Loucy (cell line): Measurements from ENCODE around the gene TAF11L8.
"Not testable (repeated sequence)": the region's sequence is repeated elsewhere in the genome, so short reads cannot be mapped to it uniquely, and the experiment has no call there.

Source experiments
- H2AFZ ChIP-seq: fragments of 200-600 bp; sonication (generic); 2 replicates; pipeline ENCODE4 v1.6.0; 2016; ENCODE audit warnings: antibody characterized with exemption, mild to moderate bottlenecking, low read length, moderate library complexity
- H3F3A ChIP-seq: fragments of 200-600 bp; 2 replicates; pipeline ENCODE4 v1.6.0; 2016; ENCODE audit warnings: antibody characterized with exemption, low read depth, mild to moderate bottlenecking
- H3K27me3 ChIP-seq: fragments of 200-600 bp; sonication (generic); 2 replicates; pipeline ENCODE4 v1.6.1; 2014; ENCODE audit warnings: low read length, mild to moderate bottlenecking; ENCODE audit not compliant: insufficient read depth, poor library complexity, severe bottlenecking
- H3K36me3 ChIP-seq: fragments of 200-600 bp; sonication (generic); 2 replicates; pipeline ENCODE4 v1.6.1; 2016; ENCODE audit warnings: low read length; ENCODE audit not compliant: insufficient read depth
- H3K4me1 ChIP-seq: fragments of 200-600 bp; sonication (generic); 2 replicates; pipeline ENCODE4 v1.5.1; 2014; ENCODE audit warnings: low read length, mild to moderate bottlenecking; ENCODE audit not compliant: insufficient read depth, poor library complexity, severe bottlenecking
- H3K4me2 ChIP-seq: fragments of 200-600 bp; sonication (generic); 2 replicates; pipeline ENCODE4 v1.6.0; 2014; ENCODE audit warnings: antibody characterized with exemption, low read length, low read depth, mild to moderate bottlenecking; ENCODE audit not compliant: poor library complexity, severe bottlenecking
- H3K4me3 ChIP-seq: fragments of 200-600 bp; sonication (generic); 2 replicates; pipeline ENCODE4 v1.5.1; 2014; ENCODE audit warnings: low read length, mild to moderate bottlenecking, mixed read lengths; ENCODE audit not compliant: poor library complexity, severe bottlenecking
- H3K79me2 ChIP-seq: fragments of 200-600 bp; sonication (generic); 2 replicates; pipeline ENCODE4 v1.6.1; 2014; ENCODE audit warnings: low read length; ENCODE audit not compliant: insufficient read depth
- H3K9ac ChIP-seq: fragments of 200-600 bp; sonication (generic); 2 replicates; pipeline ENCODE4 v1.6.0; 2014; ENCODE audit warnings: mild to moderate bottlenecking, low read depth, low read length, moderate library complexity; ENCODE audit not compliant: poor library complexity, severe bottlenecking
- H3K9me2 ChIP-seq: fragments of 200-600 bp; sonication (generic); replicated peaks from 2 replicates; pipeline ENCODE4 v1.6.1; 2016; ENCODE audit warnings: low read depth, low read length, mixed read lengths
- H3K9me3 ChIP-seq: fragments of 200-600 bp; sonication (generic); 2 replicates; pipeline ENCODE4 v1.6.1; 2014; ENCODE audit warnings: mild to moderate bottlenecking, antibody characterized with exemption, low read length, low read depth; ENCODE audit not compliant: insufficient read depth
- H4K20me1 ChIP-seq: fragments of 200-600 bp; sonication (generic); 2 replicates; pipeline ENCODE4 v1.6.0; 2014; ENCODE audit warnings: antibody characterized with exemption, low read length, mild to moderate bottlenecking; ENCODE audit not compliant: insufficient read depth, poor library complexity, severe bottlenecking
- CTCF ChIP-seq: fragments of 200-600 bp; sonication (generic); conservative IDR thresholded peaks from 2 replicates; pipeline ENCODE4 v1.5.1; 2014; ENCODE audit warnings: mild to moderate bottlenecking, antibody characterized with exemption, low read length
- EZH2phosphoT487 ChIP-seq: fragments of 200-600 bp; IDR thresholded peaks from 2 replicates; pipeline ENCODE4 v1.6.1; 2018; ENCODE audit warnings: antibody characterized with exemption, mild to moderate bottlenecking, moderate library complexity, borderline replicate concordance

TAF11L8 gene

GRCh38 chr5:17604951-17605350, 14.2 kb upstream of the TAF11L8 start:
- Histone ChIP-seq H3K4me1 (no peaks in the 10 kb centered on the region), H3K9ac (no peak overlapping the region), H3K9me3 (no peaks in the 10 kb centered on the region), H3K4me3 (no peak overlapping the region), H3K27me3 (no peaks in the 10 kb centered on the region), H3K79me2 (no peaks in the 10 kb centered on the region), H4K20me1 (no peaks in the 10 kb centered on the region), H3K9me2 (no peaks in the 10 kb centered on the region), H2AFZ (no peak overlapping the region), H3K4me2 (no peak overlapping the region), H3K36me3 (no peaks in the 10 kb centered on the region), H3F3A (no peaks in the 10 kb centered on the region)
- TF ChIP-seq CTCF, result no peak
- TF ChIP-seq EZH2phosphoT487, result no peak

- H3K4me3 ChIP-seq, H3K9ac ChIP-seq, H3K79me2 ChIP-seq, H3K27me3 ChIP-seq, H2AFZ ChIP-seq, H3K4me1 ChIP-seq, H3K36me3 ChIP-seq, H3F3A ChIP-seq, H4K20me1 ChIP-seq, H3K4me2 ChIP-seq, H3K9me2 ChIP-seq, H3K9me3 ChIP-seq: not testable (repeated sequence)
These were observed 13.1 kb upstream of the TAF11L8 start, which contains the start of gene TAF11L11 for GRCh38 chr5:17603880-17604279. TAF11L11 (plus strand) TSS chr5:17604183.

- H3K9me2 ChIP-seq, H3F3A ChIP-seq, H4K20me1 ChIP-seq, H3K27me3 ChIP-seq, H3K4me2 ChIP-seq, H3K79me2 ChIP-seq, H3K4me1 ChIP-seq, H2AFZ ChIP-seq, H3K9me3 ChIP-seq, H3K9ac ChIP-seq, H3K36me3 ChIP-seq, H3K4me3 ChIP-seq: not testable (repeated sequence)
These were observed 7.0 kb upstream of the TAF11L8 start, which contains the start of gene TAF11L10 for GRCh38 chr5:17597728-17598127. TAF11L10 (minus strand) TSS chr5:17597828.

GRCh38 chr5:17594255-17594654, 3.5 kb upstream of the TAF11L8 start, which contains the start of gene TAF11L9:
TAF11L9 (minus strand) TSS chr5:17594394.
- H3K9me3 ChIP-seq, H3K9ac ChIP-seq, H4K20me1 ChIP-seq, H3K9me2 ChIP-seq, H3F3A ChIP-seq, H2AFZ ChIP-seq, H3K4me1 ChIP-seq, H3K4me2 ChIP-seq, H3K36me3 ChIP-seq, H3K79me2 ChIP-seq, H3K27me3 ChIP-seq, H3K4me3 ChIP-seq: not testable (repeated sequence)

GRCh38 chr5:17585658-17586057, 5.1 kb downstream of the TAF11L8 start, which contains the start of gene TAF11L7:
TAF11L7 (minus strand) TSS chr5:17585758.
- H3K4me3 ChIP-seq, H3K4me2 ChIP-seq, H3K9ac ChIP-seq, H3K79me2 ChIP-seq, H3K36me3 ChIP-seq, H4K20me1 ChIP-seq, H3K9me2 ChIP-seq, H3K9me3 ChIP-seq, H3K27me3 ChIP-seq, H3F3A ChIP-seq, H2AFZ ChIP-seq, H3K4me1 ChIP-seq: not testable (repeated sequence)
